Neutrophil (primary cell): ENCODE results near the gene ARF5.
"Not testable (repeated sequence)": the region's sequence is repeated elsewhere in the genome, so short reads cannot be mapped to it uniquely, and the experiment has no call there.

Experiments used
- H3K27ac ChIP-seq: fragments of 200-600 bp; sonication (generic); 2 replicates; pipeline ENCODE4 v1.5.1; 2016; ENCODE audit warnings: mild to moderate bottlenecking, moderate library complexity
- H3K27me3 ChIP-seq: fragments of 200-600 bp; sonication (generic); 2 replicates; pipeline ENCODE4 v1.6.0; 2016; ENCODE audit warnings: mild to moderate bottlenecking
- H3K36me3 ChIP-seq: fragments of 200-600 bp; sonication (generic); 2 replicates; pipeline ENCODE4 v1.5.1; 2017
- H3K4me1 ChIP-seq, 2 experiments: fragments of 200-600 bp in 1 of 2; sonication (generic) in 1 of 2; 1 replicate in 1 of 2; 2 replicates in 1 of 2; pipeline versions ENCODE4 v1.5.1 to v1.6.1; 2013 to 2016; ENCODE audit warnings: low read depth in 1 of 2, low read length in 1 of 2, mild to moderate bottlenecking in 1 of 2, moderate library complexity in 1 of 2; ENCODE audit not compliant: control insufficient read depth in 1 of 2, insufficient read depth in 1 of 2
- H3K4me3 ChIP-seq, 2 experiments: fragments of 200-600 bp in 1 of 2; sonication (generic) in 1 of 2; 1 replicate in 1 of 2; 2 replicates in 1 of 2; pipeline ENCODE4 v1.5.1; 2013 to 2016; ENCODE audit warnings: low read depth in 1 of 2, low read length in 1 of 2, mild to moderate bottlenecking in 1 of 2, moderate library complexity in 1 of 2
- H3K9me3 ChIP-seq: fragments of 200-600 bp; sonication (generic); 2 replicates; pipeline ENCODE4 v1.5.1; 2016
- CTCF ChIP-seq: fragments of 200-600 bp; sonication (generic); IDR thresholded peaks from 2 replicates; pipeline ENCODE4 v1.5.1; 2016; ENCODE audit warnings: antibody characterized with exemption

The ARF5 gene

GRCh38 chr7:127551941-127552340 lies 36.3 kb upstream of the ARF5 start:
- Histone ChIP-seq H3K9me3 (no peaks in the 10 kb centered on the region), H3K4me3 (no peak overlapping the region), H3K27me3 (peaks cover 28% of the 10 kb centered on the region), H3K27ac (no peak overlapping the region), H3K4me1 (no peaks in the 10 kb centered on the region), H3K36me3 (no peaks in the 10 kb centered on the region)
- no peak for TF ChIP-seq CTCF

GRCh38 chr7:127556404-127556803 lies 31.8 kb upstream of the ARF5 start:
- Histone ChIP-seq H3K36me3 (no peaks in the 10 kb centered on the region), H3K4me3 (no peak overlapping the region), H3K4me1 (no peaks in the 10 kb centered on the region), H3K27me3 (peaks cover 7% of the 10 kb centered on the region), H3K27ac (no peak overlapping the region), H3K9me3 (no peaks in the 10 kb centered on the region)
- TF ChIP-seq CTCF = no peak

- H3K9me3 ChIP-seq = no peaks in the 10 kb centered on the region
These were observed 30.4 kb upstream of the ARF5 start for GRCh38 chr7:127557803-127558202.

GRCh38 chr7:127566242-127566641 lies 22.0 kb upstream of the ARF5 start:
- Histone ChIP-seq H3K27ac (no peak overlapping the region), H3K4me3 (no peak overlapping the region), H3K4me1 (no peaks in the 10 kb centered on the region), H3K36me3 (no peaks in the 10 kb centered on the region), H3K27me3 (no peaks in the 10 kb centered on the region), H3K9me3 (no peaks in the 10 kb centered on the region)
- no peak for TF ChIP-seq CTCF

More at GRCh38 chr7:127557803-127558202, 30.4 kb upstream of the ARF5 start:
- H3K4me3 ChIP-seq = no peak overlapping the region
- no peaks in the 10 kb centered on the region for H3K4me1 ChIP-seq
- H3K36me3 ChIP-seq = no peaks in the 10 kb centered on the region
- TF ChIP-seq CTCF = no peak
- peaks cover 6% of the 10 kb centered on the region for H3K27me3 ChIP-seq
- no peak overlapping the region for H3K27ac ChIP-seq

GRCh38 chr7:127568034-127568433 lies 20.2 kb upstream of the ARF5 start:
- not testable (repeated sequence) for H3K36me3 ChIP-seq, H3K9me3 ChIP-seq, H3K27ac ChIP-seq, H3K4me3 ChIP-seq, H3K4me1 ChIP-seq, H3K27me3 ChIP-seq

GRCh38 chr7:127571741-127572505 lies 16.3 kb upstream of the ARF5 start:
- no peak overlapping the region for H3K4me3 ChIP-seq
- TF ChIP-seq CTCF = no peak
- H3K9me3 ChIP-seq = no peaks in the 10 kb centered on the region
- H3K27ac ChIP-seq = no peak overlapping the region
- no peaks in the 10 kb centered on the region for H3K36me3 ChIP-seq
- H3K27me3 ChIP-seq = no peaks in the 10 kb centered on the region
- H3K4me1 ChIP-seq = no peaks in the 10 kb centered on the region
